ENCODE data around the gene PTPRT.

PTPRT gene

DNA sequence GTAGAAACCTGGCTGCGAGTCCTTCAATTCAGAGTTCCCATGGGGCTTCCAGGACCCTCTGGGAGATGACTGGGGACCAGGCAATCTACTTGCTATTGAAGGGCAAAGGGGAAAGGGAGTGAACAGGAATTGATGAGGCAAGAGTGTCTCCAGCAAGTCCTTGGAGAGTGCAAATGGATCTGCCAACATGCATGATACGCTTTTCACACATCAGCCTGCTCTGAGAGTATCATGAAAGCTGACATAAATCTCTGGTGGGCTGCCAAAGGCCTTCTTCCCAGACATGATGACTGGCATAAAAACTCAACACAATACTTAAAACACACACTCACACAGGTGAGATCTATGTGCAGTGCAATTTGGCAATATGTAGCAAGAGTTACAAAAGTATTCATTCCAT lies 759.1 kb downstream of the PTPRT start:
- no peak for DNase-seq
- intact Hi-C loops (cut with DNase I): no loop called here

DNA sequence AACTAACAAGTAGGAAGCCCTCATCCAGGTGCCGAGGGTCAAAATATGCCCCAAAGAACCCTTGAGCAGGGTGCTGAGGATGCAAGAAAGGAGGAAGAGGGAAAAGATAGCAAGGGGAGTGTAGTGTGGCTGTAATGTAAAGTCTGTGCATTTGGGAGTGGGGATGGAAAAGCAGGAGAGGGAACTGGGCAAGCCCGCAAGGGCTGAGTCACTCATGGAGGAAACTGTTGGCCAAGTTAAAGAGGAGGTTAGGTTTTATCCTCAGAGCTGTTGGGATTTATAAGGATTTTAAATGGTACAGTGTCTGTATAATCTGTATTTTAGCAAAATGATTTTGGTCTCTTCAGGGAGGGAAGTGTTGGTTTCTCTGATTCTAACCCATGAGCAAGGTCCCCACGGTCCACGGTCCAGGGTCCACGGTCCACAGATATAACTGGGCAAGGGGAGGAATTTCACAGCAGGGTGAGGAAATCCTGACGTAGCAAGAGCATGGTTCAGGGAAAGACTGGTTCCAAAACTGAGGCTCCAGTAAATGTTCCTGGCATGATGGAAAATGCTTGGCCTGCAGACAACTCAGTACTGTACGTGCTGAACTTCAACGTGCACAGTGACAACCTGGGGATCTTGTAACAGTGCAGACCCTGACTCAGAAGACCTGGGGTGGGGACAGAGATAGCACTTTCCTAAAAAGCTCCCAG lies 759.8 kb downstream of the PTPRT start:
- DNase-seq: no peak
- intact Hi-C loops (cut with DNase I): no loop called here

DNA sequence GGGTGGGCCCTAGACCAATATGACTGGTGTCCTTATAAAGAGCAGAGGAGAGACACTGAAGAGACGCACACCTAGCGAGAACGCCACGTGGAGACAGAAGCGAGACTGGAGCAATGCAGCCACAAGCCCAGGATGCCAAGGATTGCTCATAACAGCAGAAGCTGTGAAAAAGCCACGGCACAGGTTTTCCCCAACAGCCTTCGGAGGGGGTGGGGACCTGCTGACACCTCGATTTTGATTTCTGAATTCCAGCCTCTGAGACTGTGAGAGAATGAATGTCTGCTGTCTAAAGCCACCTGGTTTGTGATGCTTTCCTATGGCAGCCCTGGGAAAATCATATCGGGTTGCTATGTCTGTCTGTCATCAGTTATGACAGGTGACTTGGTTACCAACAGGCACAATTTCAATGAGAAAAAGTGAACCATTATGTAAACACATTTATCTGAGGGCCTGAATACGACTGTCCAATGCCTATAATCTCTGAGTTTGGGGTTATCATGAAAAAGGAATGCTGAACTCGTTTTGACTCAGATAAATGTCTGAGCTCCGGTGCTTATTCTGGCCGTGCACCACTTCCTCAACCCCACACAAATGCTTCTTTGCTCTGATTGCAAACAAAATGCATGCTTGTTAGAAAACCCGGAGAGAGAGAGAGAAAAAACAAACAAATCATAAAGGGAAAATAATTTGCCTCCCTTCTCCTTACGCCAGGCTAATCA lies 769.7 kb downstream of the PTPRT start:
- intact Hi-C loops (cut with DNase I): no loop called here

DNA sequence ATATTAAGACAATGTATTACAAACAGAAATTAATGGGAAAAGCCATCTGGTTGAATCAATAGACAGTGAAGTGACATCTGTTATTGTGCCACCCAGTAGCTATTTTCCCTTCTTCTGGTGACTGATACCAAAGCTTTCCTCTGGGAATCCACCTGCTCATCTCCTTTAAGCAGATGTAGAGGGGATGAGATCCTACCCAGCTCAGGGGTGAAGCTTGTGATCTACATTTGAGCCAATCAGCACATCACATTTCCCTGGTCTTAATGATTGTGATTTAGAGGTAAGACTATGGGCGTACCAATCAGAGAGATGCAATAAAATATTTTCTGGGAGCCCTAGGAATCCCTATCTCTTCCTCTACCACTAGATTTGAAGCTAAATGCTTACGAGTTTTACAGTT lies 782.9 kb downstream of the PTPRT start:
- DNase-seq: no peak
- intact Hi-C loops (cut with DNase I): no loop called here

More for the DNA sequence above, 769.7 kb downstream of the PTPRT start:
- no peak for DNase-seq

DNA sequence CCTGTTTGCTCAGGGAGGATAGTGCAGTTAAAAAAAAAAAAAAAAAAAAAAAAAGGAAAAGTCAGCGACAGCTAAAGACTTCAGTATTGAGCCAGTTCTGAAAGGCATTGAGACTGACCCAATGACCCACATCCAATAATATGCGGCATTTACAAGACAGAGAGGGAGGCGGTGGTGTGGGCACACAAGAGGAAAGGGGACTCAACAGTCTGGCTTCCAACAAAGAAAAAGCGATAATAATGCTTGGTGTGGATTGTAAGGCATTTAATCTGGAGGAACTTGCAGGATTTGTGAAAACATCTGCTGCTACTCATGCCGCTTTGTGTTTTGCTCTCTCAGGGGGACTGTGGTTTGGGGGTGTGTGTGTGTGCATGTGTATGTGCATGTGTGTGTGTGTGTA lies 787.3 kb downstream of the PTPRT start:
- intact Hi-C loops (cut with DNase I): no loop called here
- no peak for DNase-seq

DNA sequence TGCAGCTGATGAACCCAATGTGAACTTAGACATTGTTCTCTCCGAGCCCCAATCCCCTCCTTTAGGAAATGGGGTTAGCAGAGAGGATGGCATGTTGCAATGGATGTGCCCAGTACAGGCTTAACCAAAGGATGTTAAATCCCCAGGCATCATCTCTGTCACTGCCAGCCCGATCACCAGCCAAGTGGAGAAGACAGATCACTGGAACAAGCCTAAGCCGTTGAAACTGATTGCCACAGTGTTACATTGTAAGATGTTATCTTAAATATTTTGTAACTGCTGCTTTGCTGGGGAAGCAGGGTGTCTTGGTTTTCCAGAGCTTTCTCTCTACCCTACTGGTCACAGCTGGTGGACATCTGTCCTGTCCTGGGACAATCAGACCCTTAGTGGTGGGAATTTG lies 788.1 kb downstream of the PTPRT start:
- no peak for DNase-seq
- intact Hi-C loops (cut with DNase I): no loop called here

DNA sequence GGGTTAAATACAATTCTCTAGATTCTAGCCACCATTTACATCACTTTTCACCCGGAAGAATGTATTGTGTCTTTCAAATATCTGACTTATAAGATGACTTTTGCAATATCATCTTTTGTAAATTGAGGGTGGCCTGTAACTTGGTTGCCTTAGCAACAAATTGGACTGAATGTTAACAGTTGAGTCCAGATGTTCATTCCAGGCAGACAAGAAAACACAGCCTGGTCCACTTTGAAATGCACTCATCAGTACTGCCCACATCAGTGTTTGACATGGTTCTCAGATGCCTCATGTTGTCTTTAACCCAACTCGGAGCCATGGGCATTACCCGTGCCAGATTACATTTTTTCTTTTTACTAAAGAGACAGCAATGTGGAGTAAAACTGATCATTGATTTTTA lies 789.9 kb downstream of the PTPRT start:
- DNase-seq: no peak

DNA sequence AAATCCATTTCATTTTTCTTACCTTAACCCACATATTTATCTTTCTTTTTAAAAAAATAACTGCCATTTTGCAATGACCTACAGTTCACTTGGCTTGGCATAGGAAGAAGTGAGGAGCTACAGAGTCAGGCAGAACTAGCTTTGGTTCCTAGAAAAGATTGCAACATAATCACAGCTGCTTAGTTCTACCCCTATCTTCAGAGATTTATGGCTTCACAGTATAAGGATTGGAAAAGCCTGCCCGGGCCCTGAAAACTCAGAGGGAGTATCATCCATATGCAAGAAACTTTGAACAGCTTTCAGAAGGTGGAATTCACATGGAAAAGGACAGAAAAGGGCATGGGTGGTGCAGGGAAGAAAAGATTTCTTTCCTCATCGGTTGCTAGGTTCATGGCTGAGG lies 797.3 kb downstream of the PTPRT start:
- no peak for DNase-seq
- intact Hi-C loops (cut with DNase I): no loop called here

More for the DNA sequence above, 789.9 kb downstream of the PTPRT start:
- intact Hi-C loops (cut with DNase I): no loop called here

DNA sequence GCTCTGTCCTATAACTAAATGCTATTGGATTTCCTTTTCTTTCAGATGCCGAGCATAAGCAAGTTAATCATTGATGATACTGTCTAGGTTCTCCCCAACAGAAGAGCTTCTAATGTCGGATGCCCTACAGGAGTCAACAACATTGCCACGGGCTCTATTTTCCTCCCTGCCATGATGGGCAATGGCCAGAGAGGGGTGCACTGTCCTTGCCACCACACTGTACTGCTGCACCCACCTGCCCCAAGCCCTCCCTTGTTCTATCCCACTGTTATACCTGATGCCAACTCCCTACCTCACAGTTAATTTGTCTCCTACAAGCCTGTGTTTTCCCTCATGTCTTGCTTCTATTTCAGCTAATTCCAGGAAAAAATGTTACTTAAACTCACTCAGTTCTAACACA lies 797.9 kb downstream of the PTPRT start:
- intact Hi-C loops (cut with DNase I): no loop called here
- DNase-seq: no peak

DNA sequence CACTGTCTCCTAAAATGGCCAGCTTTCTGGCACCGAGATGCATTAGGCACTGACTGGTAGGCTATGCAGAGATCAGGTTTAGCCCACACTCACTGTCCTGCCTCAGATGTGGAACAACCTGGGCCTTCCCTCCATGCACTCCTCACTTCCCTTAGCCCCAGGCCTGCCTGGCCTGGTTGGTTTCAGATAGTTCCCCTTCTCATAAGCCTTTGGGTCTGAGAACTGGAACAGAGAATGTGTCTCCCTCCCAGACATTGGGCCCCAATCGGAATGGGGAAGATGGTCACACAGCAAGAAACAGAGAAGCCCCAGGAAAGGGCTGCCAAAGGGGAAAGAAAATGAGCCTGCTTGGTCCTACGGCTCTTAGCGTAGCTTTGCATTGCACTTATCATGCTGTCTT lies 809.4 kb downstream of the PTPRT start:
- peak in 15 of 42 donors; percentile 4 to 40 (median 15) for DNase-seq
- intact Hi-C loops (cut with DNase I): no loop called here

DNA sequence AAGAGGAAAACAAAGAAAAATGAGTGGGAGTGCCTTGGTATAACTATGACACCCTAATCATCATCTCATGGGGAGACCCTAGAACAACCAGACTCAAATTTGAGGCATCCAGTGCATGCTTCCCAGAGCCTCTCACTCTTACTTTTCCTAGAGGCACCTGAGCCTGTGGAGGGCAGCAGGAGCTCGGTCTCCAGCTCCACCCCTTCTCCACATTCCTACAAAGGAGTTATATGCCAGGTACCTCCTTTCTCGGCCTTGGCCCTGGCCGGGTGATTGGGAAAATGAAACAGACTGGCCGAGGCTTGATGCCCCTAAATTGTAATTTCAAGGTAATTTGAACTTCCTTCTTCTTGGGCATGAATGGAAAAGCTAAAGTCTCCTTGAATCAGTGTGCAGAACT lies 810.3 kb downstream of the PTPRT start:
- intact Hi-C loops (cut with DNase I): no loop called here

DNA sequence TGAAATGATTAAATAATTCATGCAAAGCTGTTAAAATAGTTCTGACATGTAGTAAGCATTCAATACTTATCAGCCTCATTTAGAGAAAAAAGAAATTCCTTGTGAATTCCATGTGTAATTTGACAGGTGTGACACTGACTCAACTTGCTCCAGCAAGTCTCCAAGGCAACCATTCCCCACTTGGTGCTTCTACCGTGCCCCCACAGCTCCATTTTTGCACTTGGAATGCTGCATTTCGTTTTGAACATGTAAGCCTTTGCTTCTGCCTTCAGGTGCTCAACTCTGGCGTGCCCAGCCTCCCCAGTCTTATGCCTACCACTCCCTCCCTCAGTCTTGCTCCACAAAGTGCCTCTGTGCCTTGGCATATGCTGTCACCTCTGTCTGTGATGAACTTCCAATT lies 810.9 kb downstream of the PTPRT start:
- peak; percentile 15 to 91 (median 62) for DNase-seq
- intact Hi-C loops (cut with DNase I): no loop called here

More for the DNA sequence above, 810.3 kb downstream of the PTPRT start:
- peak in 13 of 42 donors; percentile 7 to 45 (median 27) for DNase-seq

DNA sequence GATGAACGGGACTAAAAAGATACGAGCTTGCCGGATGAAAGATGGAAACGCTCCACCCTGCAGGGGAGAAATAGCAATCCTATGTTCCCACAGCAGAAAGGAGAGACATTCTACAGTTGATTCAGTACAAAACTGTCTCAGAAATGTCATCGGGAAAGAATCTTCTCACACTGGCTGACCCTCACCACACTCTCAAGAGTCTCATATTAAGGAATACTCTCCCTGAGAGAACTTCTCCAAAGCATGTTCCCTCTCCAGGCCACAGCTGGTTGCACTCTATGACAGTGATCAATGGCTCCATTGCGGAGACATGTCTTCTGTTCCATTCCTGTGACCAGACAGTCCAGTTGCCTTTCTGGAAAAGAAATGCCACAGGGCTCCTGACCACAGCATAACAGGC lies 813.6 kb downstream of the PTPRT start:
- intact Hi-C loops (cut with DNase I): no loop called here
- DNase-seq: no peak

DNA sequence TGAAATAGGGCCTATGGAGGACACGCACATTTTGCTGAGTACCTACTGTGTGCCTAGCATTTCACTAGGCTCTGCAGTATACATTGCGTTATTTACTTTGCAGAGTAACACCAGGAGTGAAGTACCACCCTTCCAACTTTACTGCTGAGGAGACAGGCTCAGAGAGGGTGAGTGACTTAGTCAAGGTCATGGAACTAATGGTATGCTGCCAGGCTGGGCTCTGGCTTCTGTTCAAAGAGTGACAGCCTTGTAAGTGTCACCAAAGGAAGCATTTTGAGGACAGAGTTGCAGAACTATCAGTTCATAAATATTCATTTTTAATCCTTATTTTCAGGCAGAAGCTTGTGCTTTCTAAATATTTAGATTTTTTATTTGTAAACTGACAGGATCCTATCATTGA lies 816.7 kb downstream of the PTPRT start:
- no peak for DNase-seq
- intact Hi-C loops (cut with DNase I): no loop called here

DNA sequence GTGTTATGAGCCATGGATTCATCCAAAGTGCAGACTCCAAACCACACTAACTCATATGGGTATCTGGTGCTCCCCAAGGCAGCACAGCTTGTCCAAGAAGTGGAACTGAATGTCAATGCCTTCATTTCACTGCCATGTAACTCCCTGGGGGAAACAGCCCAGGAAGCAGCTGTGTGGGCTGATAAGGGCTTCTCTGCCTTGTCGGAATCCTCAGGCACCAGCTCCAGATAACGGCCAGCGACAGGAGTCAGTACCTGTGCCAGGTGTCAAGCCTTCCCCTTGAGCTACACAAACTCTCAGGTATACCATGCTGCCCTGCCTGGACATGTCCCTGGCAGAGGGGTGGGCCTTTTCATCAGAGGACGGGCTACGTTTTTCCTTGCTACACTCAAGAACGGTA lies 819.6 kb downstream of the PTPRT start:
- DNase-seq: no peak
- intact Hi-C loops (cut with DNase I): no loop called here

DNA sequence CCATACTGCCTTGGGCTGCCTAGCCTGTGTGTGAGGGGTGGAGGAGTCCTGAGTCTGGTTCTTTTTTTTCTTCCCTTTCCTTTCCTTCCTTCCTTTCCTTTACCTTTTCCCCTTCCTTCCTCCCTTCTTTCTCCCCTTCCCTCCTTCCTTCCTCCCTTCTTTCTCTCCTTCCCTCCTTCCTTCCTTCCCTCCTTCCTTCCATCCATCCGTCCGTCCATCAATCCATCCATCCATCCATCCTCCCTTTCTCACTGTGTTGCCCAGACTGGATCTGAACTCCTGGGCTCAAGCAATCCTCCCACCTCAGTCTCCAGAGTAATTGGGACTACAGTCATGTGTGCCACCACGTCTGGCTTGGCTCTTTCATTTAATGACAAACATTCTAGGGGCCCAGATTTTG lies 820.8 kb downstream of the PTPRT start:
- intact Hi-C loops (cut with DNase I): no loop called here
- no peak for DNase-seq

DNA sequence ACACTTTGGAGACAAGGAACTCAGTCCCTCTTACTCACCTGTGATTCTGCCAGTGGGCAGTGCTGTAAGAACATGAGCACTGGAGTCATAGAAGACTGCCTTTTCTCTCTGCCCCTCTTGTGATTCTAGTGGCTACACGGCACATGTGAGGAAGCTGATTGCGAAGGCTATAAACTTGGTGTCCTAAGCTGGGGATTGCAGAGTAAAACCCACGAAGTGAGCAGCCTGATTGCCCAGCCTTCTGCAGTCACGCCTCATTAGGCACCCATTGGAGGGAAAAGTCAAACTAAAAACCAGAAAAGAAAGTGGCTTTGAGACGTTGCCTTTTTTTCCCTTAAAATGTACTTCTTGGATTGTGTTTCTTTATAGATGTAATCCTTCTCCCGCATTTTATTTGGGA lies 823.1 kb downstream of the PTPRT start:
- DNase-seq: no peak
- intact Hi-C loops (cut with DNase I): no loop called here

DNA sequence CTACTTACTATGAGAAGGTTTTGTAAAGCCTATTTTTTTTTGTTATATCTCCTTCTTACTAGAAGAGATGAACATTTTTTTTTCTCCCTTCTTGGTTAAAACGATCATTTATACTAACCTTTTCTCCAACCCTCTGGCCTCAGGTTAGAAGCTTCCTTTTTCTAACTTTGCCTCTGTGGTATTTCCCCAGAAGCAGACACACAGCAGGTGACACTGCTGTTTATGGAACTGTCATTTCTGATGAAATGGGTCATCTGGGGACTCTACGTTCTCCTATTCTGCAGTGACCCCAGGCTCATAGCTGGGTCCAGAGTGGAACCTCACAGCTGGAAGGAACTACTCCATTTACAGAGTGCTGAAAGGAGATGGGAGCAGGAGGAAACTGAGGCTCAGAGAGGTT lies 825.3 kb downstream of the PTPRT start:
- DNase-seq: no peak
- intact Hi-C loops (cut with DNase I): no loop called here

DNA sequence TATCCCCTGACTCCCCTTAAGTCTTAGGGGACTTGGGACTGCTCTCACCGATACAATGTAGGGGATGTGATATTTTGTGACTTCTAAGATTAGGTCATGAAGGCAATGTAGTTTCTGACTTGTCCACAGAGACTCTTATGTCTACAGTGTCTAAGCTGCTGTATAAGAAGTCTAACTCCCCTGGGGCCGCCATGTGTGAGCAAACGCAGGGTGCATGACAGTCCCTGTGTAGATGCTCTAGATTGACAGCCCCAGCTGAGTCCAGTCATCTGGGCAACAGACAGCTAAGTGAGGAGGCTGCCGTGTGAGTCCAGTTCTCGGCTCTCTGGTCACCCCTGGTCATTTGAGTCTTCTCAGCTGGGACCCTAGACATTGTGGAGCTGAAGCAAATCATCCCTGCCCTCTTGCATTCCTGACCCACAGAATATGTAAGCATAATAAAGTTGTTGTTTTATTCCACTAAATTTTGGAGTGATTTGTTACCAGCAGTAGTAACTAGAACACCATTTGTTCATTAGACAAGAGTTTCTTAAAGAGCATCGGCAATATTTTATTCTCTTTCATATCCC lies 828.2 kb downstream of the PTPRT start:
- intact Hi-C loops (cut with DNase I): no loop called here
- DNase-seq: no peak

DNA sequence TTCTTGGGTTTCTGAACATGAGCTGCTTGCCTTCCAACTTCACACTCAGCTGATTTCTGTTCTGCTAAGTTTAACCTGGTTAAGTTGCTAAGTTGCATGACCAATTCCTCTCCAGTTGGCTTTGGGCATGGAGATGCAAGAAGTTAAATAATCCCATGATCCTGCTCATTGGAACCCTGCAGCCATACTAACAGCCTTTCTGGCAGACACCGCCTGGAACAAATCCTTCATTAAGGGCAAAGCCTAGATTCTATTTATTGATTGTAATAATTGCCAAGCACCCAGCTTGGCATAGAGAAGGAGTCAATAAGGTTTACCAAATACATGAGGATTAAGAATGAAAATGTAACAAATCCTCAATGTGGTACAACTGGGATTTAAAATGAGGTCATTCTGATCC lies 829.1 kb downstream of the PTPRT start:
- intact Hi-C loops (cut with DNase I): no loop called here
- DNase-seq: no peak

DNA sequence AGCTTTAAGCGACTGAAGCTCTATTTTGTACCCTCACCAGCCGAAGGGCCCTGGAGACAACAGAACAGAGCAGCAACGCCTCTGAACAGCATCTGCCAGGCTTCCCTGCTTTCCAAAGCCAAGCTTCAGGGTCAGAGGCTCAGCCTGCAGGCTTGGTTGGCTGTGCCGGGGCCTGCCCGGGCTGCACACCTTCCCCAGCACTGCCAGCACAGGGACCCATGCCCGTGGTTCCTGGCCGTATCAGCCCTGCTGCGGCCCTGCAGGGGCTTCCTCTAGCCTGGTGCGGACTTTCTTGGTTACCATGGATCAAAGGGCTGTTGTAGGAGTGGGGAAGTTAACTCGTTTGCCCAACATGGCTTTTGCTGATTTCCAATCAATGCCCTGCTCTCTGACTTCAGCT lies 830.1 kb downstream of the PTPRT start:
- intact Hi-C loops (cut with DNase I): no loop called here
- no peak for DNase-seq
